HepG2 (cell line): ENCODE measurements around the gene CENPO.

Experiments
- ATF1 ChIP-seq: IDR thresholded peaks from 2 replicates; pipeline ENCODE4 v1.6.1; 2016; ENCODE audit warnings: mild to moderate bottlenecking, control low read depth
- CC2D1A ChIP-seq: sonication (generic); formaldehyde crosslinking; IDR thresholded peaks from 2 replicates; pipeline ENCODE4 v1.8.1; 2023; ENCODE audit warnings: mild to moderate bottlenecking, missing genetic modification reagents
- HMGXB3 ChIP-seq: sonication (generic); formaldehyde crosslinking; IDR thresholded peaks from 2 replicates; pipeline ENCODE4 v1.4.0; 2020; ENCODE audit warnings: missing genetic modification reagents, borderline replicate concordance
- KDM5A ChIP-seq: fragments of 200-600 bp; sonication (generic); IDR thresholded peaks from 2 replicates; pipeline ENCODE4 v1.7.0; 2018; ENCODE audit warnings: antibody characterized with exemption, mild to moderate bottlenecking, low read length, borderline replicate concordance
- SMAD1 ChIP-seq: sonication (generic); formaldehyde crosslinking; IDR thresholded peaks from 2 replicates; pipeline ENCODE4 v1.4.0; 2020; ENCODE audit warnings: missing genetic modification reagents, low read depth, mild to moderate bottlenecking, borderline replicate concordance
- SRF ChIP-seq: IDR thresholded peaks from 2 replicates; pipeline ENCODE4 v1.6.1; 2011; ENCODE audit warnings: mild to moderate bottlenecking, low read depth, low read length, moderate library complexity
- TAF15 ChIP-seq: fragments of 200-400 bp; formaldehyde crosslinking; IDR thresholded peaks from one replicate; pipeline ENCODE4 v1.6.1; 2018; ENCODE audit warnings: mild to moderate bottlenecking, low read depth, low read length; ENCODE audit not compliant: poor library complexity, severe bottlenecking
- ZBTB21 ChIP-seq: sonication (generic); formaldehyde crosslinking; IDR thresholded peaks from 2 replicates; pipeline ENCODE4 v1.4.0; 2020; ENCODE audit warnings: missing genetic modification reagents
- ZNF496 ChIP-seq: sonication (generic); formaldehyde crosslinking; IDR thresholded peaks from 2 replicates; pipeline ENCODE4 v1.8.1; 2023; ENCODE audit warnings: mild to moderate bottlenecking, moderate library complexity, missing genetic modification reagents; ENCODE audit not compliant: insufficient replicate concordance
- ZNF749 ChIP-seq: sonication (generic); formaldehyde crosslinking; IDR thresholded peaks from 2 replicates; pipeline ENCODE4 v1.8.0; 2022; ENCODE audit warnings: mild to moderate bottlenecking, missing genetic modification reagents, moderate library complexity, borderline replicate concordance
- TF ChIP-seq, protein P1 (sequence below): sonication (generic); formaldehyde crosslinking; IDR thresholded peaks from 2 replicates; pipeline ENCODE4 v1.5.0; 2020; ENCODE audit warnings: mild to moderate bottlenecking, missing genetic modification reagents, moderate library complexity

- TF ChIP-seq ATF1 (CRISPR knock-in tag) = no peak
- TF ChIP-seq ZNF496 (CRISPR knock-in tag) = no peak
- no peak for TF ChIP-seq SMAD1 (CRISPR knock-in tag)
- TF ChIP-seq CC2D1A = no peak
- TF ChIP-seq, protein P1, sequence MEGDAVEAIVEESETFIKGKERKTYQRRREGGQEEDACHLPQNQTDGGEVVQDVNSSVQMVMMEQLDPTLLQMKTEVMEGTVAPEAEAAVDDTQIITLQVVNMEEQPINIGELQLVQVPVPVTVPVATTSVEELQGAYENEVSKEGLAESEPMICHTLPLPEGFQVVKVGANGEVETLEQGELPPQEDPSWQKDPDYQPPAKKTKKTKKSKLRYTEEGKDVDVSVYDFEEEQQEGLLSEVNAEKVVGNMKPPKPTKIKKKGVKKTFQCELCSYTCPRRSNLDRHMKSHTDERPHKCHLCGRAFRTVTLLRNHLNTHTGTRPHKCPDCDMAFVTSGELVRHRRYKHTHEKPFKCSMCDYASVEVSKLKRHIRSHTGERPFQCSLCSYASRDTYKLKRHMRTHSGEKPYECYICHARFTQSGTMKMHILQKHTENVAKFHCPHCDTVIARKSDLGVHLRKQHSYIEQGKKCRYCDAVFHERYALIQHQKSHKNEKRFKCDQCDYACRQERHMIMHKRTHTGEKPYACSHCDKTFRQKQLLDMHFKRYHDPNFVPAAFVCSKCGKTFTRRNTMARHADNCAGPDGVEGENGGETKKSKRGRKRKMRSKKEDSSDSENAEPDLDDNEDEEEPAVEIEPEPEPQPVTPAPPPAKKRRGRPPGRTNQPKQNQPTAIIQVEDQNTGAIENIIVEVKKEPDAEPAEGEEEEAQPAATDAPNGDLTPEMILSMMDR (CRISPR knock-in tag) = no peak
- no peak for TF ChIP-seq ZNF749 (CRISPR knock-in tag)
- TF ChIP-seq SRF = no peak
- TF ChIP-seq HMGXB3 (CRISPR knock-in tag) = no peak
- no peak for TF ChIP-seq KDM5A
- no peak for TF ChIP-seq TAF15
- TF ChIP-seq ZBTB21 (CRISPR knock-in tag) = no peak
Measured at GRCh38 chr2:24756789-24757188, 36.4 kb upstream of the CENPO start.
